Parathyroid adenoma (tissue), 2 donors: ENCODE results near the gene NUDT19.
A peak's percentile ranks its signal among the peaks of the same experiment; 100 is the strongest.

Experiments
- H2AFZ ChIP-seq: fragments of 300-600 bp; sonication (generic); one replicate; pipeline ENCODE4 v1.7.0; 2017; ENCODE audit warnings: antibody characterized with exemption, mild to moderate bottlenecking
- H3K27ac ChIP-seq: fragments of 300-600 bp; sonication (generic); one replicate; pipeline ENCODE4 v1.7.0; 2017
- H3K27me3 ChIP-seq: fragments of 300-600 bp; sonication (generic); one replicate; pipeline ENCODE4 v1.7.0; 2017; ENCODE audit warnings: low read length; ENCODE audit not compliant: control insufficient read depth, insufficient read depth
- H3K36me3 ChIP-seq: fragments of 300-600 bp; sonication (generic); one replicate; pipeline ENCODE4 v1.7.0; 2017; ENCODE audit warnings: low read length; ENCODE audit not compliant: control insufficient read depth, insufficient read depth
- H3K4me1 ChIP-seq: fragments of 300-600 bp; sonication (generic); one replicate; pipeline ENCODE4 v1.7.0; 2017; ENCODE audit warnings: control low read depth
- H3K4me2 ChIP-seq: fragments of 300-600 bp; sonication (generic); one replicate; pipeline ENCODE4 v1.7.0; 2017; ENCODE audit warnings: low read length
- H3K4me3 ChIP-seq: fragments of 300-600 bp; sonication (generic); one replicate; pipeline ENCODE4 v1.7.0; 2017; ENCODE audit warnings: low read depth, low read length
- H3K79me2 ChIP-seq: fragments of 300-600 bp; sonication (generic); one replicate; pipeline ENCODE4 v1.7.0; 2017; ENCODE audit warnings: control low read depth
- H3K9ac ChIP-seq: fragments of 300-600 bp; sonication (generic); one replicate; pipeline ENCODE4 v1.7.0; 2017; ENCODE audit warnings: mild to moderate bottlenecking
- H3K9me3 ChIP-seq: fragments of 300-600 bp; sonication (generic); one replicate; pipeline ENCODE4 v1.7.0; 2017; ENCODE audit warnings: low read length; ENCODE audit not compliant: control insufficient read depth
- CTCF ChIP-seq: fragments of 300-600 bp; sonication (generic); IDR thresholded peaks from one replicate; pipeline ENCODE4 v1.7.0; 2017; ENCODE audit warnings: antibody characterized with exemption, mild to moderate bottlenecking
- donor health status: primary hyperparathyroidism.

NUDT19 gene

GRCh38 chr19:32674153-32674930, 17.3 kb upstream of the NUDT19 start:
- no peak overlapping the region for H3K9ac ChIP-seq
- H3K9me3 ChIP-seq: no peaks in the 10 kb centered on the region
- no peak for TF ChIP-seq CTCF
- H2AFZ ChIP-seq: peak overlapping the region; percentile 86
- H3K79me2 ChIP-seq: peaks cover 20% of the 10 kb centered on the region
- no peaks in the 10 kb centered on the region for H3K4me1 ChIP-seq
- peak overlapping the region; percentile 88 for H3K4me3 ChIP-seq
- H3K27me3 ChIP-seq: no peaks in the 10 kb centered on the region
- no peaks in the 10 kb centered on the region for H3K36me3 ChIP-seq
- no peak overlapping the region for H3K27ac ChIP-seq
- peak overlapping the region; percentile 73 for H3K4me2 ChIP-seq

- Histone ChIP-seq H3K9ac (no peak within 1 kb of the TSS), H3K4me1 (no peaks in the 10 kb centered on the region), H3K4me2 (peak within 1 kb of the TSS; percentile 73), H3K27ac (peak within 1 kb of the TSS; percentile 56), H3K36me3 (no peaks in the 10 kb centered on the region), H3K79me2 (peaks cover 14% of the 10 kb centered on the region), H2AFZ (peak within 1 kb of the TSS; percentile 86), H3K4me3 (peak within 1 kb of the TSS; percentile 88), H3K27me3 (no peaks in the 10 kb centered on the region), H3K9me3 (no peaks in the 10 kb centered on the region)
- no peak for TF ChIP-seq CTCF
These were observed 16.5 kb upstream of the NUDT19 start, which contains the start of gene ANKRD27 for GRCh38 chr19:32674931-32675719. Gene ANKRD27 (minus strand): TSS chr19:32675180. CDS start chr19:32659015, 16,165 bp downstream.

GRCh38 chr19:32675720-32676185, 15.9 kb upstream of the NUDT19 start, which contains the start of gene RGS9BP:
Gene RGS9BP (plus strand): TSS chr19:32675848. CDS start chr19:32676264, 416 bp downstream.
- peaks cover 14% of the 10 kb centered on the region for H3K79me2 ChIP-seq

GRCh38 chr19:32676186-32676894, 15.3 kb upstream of the NUDT19 start:
- no peaks in the 10 kb centered on the region for H3K36me3 ChIP-seq
- TF ChIP-seq CTCF: no peak
- H3K27ac ChIP-seq: no peak overlapping the region
- H3K79me2 ChIP-seq: peaks cover 12% of the 10 kb centered on the region
- peak overlapping the region; percentile 88 for H3K4me3 ChIP-seq
- peak overlapping the region; percentile 86 for H2AFZ ChIP-seq
- H3K4me2 ChIP-seq: peak overlapping the region; percentile 73
- no peaks in the 10 kb centered on the region for H3K4me1 ChIP-seq
- no peaks in the 10 kb centered on the region for H3K27me3 ChIP-seq
- H3K9me3 ChIP-seq: no peaks in the 10 kb centered on the region
- H3K9ac ChIP-seq: no peak overlapping the region

More at GRCh38 chr19:32675720-32676185, 15.9 kb upstream of the NUDT19 start, which contains the start of gene RGS9BP:
- Histone ChIP-seq H3K4me3 (peak within 1 kb of the TSS; percentile 88), H3K36me3 (no peaks in the 10 kb centered on the region), H2AFZ (peak within 1 kb of the TSS; percentile 86), H3K9ac (no peak within 1 kb of the TSS), H3K4me1 (no peaks in the 10 kb centered on the region), H3K27ac (peak within 1 kb of the TSS; percentile 56), H3K27me3 (no peaks in the 10 kb centered on the region), H3K4me2 (peak within 1 kb of the TSS; percentile 73), H3K9me3 (no peaks in the 10 kb centered on the region)
- TF ChIP-seq CTCF: no peak
